HG02852 (cell line): Measurements from ENCODE around the gene DIP2B.
"Not testable (repeated sequence)": the region's sequence is repeated elsewhere in the genome, so short reads cannot be mapped to it uniquely, and the experiment has no call there.

Experiments used
- ATAC-seq: cut with Tn5 transposase; IDR thresholded peaks from one replicate; pipeline ENCODE4 v1.9.1; 2021; ENCODE audit warnings: mild to moderate bottlenecking, moderate library complexity; ENCODE audit not compliant: unreplicated experiment

The DIP2B gene

GRCh38 chr12:50666023-50666422 is 161.2 kb downstream of the DIP2B start:
- ATAC-seq = no peak

- no peak for ATAC-seq
Observed at GRCh38 chr12:50672158-50672557, 167.4 kb downstream of the DIP2B start.

- ATAC-seq = no peak
Observed at GRCh38 chr12:50676756-50677155, 172.0 kb downstream of the DIP2B start.

GRCh38 chr12:50677858-50678257 is 173.1 kb downstream of the DIP2B start:
- ATAC-seq = no peak

- ATAC-seq = no peak
Observed at GRCh38 chr12:50678650-50679365, 174.0 kb downstream of the DIP2B start.

DNA sequence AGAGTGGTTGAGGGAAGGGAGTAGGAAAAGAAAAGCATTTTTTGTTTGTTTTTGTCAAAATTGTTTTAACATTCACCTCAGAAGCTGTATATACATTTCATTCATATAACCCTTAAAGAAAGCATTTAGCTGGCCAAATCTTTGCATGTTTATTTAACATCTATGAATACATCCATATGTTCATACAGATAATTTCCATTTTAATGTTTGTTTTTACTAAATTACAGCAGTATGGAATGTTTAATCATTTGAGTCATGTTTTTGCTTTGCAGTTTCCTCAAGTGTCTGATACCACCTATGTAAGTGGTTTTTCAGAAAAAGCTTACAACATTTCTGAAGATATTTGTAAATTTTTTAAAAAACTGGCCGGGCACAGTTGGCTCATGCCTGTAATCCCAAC is 174.8 kb downstream of the DIP2B start:
- ATAC-seq = no peak

GRCh38 chr12:50681064-50681463 is 176.3 kb downstream of the DIP2B start:
- not testable (repeated sequence) for ATAC-seq

- no peak for ATAC-seq
Observed at GRCh38 chr12:50685641-50686040, 180.9 kb downstream of the DIP2B start.

DNA sequence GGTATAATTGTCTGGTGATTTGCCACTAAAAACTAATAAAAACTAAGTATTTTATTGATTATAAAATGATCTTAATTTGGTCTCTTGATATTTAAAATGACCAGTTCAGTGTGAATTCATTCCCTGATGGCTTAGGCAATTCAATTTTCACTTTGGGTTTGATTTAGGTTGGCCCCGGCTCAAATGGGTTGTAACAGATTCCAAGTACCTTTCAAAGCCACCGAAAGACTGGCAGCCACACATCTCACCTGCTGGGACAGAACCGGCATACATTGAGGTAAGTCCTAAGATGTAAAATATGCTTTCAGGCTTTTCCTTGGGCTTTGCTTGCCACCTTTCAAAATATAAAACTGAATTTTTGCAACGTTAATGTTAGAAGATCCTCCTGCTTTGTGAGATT is 181.6 kb downstream of the DIP2B start:
- ATAC-seq = no peak

DNA sequence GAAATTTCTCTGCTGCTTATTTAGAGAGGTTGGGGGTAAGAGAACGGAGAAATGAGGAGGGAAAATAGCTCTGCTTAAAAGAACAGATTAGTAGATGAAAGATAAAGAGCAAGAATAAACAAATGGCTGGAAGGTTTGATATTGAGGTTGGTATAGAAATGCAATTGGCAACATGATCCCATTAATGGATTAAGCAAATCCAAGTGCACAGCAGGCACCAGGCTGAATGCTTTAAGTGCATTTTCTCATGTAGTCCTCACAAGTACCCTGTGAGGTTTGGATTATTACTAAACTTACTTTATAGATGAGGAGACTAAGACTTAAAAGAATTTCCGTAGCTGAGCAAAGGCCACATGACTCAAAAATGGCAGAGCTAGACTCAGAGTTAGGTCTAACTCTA is 182.2 kb downstream of the DIP2B start:
- ATAC-seq = no peak

GRCh38 chr12:50689437-50689836 is 184.7 kb downstream of the DIP2B start:
- no peak for ATAC-seq

GRCh38 chr12:50690925-50691324 is 186.1 kb downstream of the DIP2B start:
- ATAC-seq = no peak

GRCh38 chr12:50695961-50696360 is 191.2 kb downstream of the DIP2B start:
- ATAC-seq = no peak

- no peak for ATAC-seq
Observed at GRCh38 chr12:50696931-50697330, 192.1 kb downstream of the DIP2B start.

DNA sequence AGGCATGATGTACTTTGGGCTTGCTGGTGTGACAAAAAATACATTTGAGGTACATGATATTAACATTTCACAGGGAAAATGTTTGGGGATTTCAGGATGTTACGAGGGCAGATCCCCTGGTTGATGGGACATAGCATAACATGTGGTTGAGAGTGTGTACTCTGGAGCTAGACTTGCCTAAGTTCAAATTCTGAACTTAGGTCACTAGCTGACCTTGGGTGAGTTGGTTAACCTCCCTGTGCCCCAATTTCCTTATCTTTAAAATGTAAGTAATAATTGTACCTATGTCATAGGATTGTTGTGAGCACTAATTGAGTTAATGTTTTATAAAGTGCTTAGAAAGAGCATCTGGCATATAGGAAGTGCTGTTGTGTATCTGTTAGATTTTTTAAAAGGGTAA is 194.4 kb downstream of the DIP2B start:
- ATAC-seq = no peak

DNA sequence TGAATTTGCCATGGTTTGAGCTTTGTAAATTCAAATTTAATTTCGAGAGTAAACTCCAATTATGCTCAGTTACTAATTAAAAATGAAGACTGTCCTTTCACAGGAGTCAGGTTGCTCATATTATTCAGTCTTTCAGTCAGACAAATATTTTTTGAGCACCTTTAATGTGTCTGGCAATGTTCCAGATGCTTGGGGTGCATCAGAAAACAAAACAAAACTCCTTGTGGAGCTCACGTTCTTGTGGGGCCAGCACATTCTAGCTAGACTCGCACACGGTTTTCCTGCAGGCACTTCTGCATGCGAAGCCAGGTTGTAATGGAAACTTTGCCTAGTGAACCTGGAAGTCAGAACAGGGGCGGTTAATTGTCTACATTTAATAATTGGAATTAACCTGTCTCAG is 195.2 kb downstream of the DIP2B start:
- no peak for ATAC-seq

DNA sequence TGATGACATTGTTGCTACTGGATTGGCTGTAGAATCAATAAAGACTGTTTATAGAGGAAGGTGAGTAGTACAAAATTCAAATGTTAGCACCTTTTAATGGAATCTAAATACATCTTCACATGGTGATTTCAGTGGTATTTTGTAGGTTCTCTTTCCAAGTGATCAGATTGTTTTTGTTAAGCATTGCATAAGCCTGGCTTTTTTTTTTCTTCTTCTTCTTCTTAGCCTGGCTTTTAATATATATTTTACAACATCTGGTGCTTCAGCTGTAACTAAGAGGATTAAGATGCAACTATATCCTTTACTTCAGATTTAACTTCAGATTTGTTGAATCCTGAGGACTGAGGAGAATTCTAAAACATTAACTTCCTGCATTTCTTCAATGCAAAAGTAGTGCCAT is 201.8 kb downstream of the DIP2B start:
- no peak for ATAC-seq

DNA sequence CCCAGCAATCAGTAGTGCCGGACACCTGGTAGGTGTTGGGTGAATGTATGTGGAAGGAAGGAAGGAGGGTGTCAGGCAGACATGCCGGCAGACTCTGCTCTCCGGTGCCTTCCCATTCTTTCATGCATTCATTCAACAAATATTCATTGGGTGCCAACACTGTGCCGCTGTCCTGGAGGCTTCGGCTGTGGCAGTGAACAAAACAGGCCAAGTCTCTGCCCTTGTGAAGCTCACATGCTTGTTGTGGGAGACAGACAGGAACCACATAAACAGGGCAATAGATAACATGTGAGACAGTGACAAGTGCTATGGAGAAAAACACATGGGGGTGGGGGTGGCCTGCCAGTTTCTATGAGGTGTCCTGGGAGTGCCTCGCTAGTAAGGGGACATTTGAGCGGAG is 202.6 kb downstream of the DIP2B start:
- no peak for ATAC-seq

DNA sequence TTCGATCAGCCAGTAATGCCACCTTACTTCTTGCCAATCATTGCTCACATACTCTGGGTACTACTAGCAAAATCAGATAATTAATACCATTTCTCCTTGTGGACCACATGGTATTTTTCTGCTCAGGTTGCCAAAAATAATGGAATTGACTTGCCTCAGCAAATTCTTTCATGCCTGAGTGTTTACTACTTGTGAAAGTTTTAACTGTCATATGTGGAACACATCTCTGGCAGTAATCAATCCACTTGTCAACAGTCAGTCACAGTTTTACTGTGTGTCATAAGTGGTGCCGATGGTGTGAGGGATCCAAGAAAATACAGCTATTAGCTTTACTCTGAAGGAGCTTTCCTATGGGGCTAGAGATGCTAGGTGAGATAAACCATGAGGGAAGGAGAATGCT is 203.8 kb downstream of the DIP2B start:
- no peak for ATAC-seq

DNA sequence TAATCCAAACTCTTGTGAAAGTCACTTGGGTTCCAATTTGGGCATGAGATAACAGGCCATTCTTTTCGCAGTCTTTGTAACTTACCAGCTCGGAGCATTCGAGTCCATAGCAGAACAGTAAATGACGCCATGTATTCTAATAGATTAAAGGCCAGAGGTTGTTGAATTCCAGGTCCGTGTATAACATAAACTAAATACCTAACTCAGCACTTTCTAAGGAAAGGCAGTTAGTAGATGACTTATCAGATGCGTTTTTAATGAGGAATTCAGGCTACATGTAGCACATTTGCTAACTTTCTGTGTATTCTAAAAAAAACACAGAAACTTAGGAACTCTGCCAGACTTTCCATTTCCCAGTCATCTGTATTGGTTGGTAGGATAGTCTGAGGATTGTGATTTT is 206.3 kb downstream of the DIP2B start:
- ATAC-seq = no peak

- no peak for ATAC-seq
Observed at GRCh38 chr12:50715174-50715573, 210.4 kb downstream of the DIP2B start.

DNA sequence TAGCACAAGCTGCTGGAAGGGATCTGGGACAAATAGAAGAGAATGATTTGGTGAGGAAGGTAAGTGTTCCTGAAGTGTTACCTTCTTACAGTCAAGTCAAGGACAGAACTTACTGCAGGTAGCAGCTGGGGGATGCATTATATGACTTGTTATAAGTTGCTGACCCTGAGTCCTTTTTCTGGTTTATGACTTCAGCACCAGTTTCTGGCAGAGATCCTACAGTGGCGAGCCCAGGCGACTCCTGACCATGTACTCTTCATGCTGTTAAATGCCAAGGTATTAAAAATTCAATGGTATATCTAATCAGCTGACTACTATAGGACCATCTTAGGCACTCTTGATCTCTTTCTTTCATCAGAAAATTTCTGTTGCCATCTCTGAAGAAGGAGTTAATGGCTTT is 214.0 kb downstream of the DIP2B start:
- no peak for ATAC-seq

DNA sequence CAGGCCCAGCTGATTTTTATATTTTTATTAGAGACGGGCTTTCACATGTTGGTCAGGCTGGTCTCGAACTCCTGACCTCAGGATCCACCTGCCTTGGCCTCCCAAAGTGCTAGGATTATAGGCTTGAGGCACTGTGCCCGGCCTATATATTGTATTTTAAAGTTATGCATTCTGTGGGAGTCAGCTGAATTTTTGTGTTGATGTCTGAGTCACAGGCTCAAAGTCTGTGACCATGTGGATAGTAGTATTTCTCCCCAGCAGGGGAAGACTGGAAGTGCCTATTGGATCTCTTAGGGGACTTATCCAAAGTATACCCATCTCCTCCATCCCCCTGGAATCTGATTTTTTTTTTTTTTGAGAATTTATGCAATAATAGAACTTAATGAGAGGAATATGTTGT is 215.3 kb downstream of the DIP2B start:
- no peak for ATAC-seq
